DOHH2 (cell line): ENCODE measurements around the gene UBIAD1.

Experiments
- H3F3A ChIP-seq: fragments of 200-600 bp; sonication (generic), shearing (Covaris generic); 2 replicates; pipeline ENCODE4 v1.6.0; 2016; ENCODE audit warnings: antibody characterized with exemption, mild to moderate bottlenecking; ENCODE audit not compliant: control insufficient read depth, insufficient read depth
- H3K27ac ChIP-seq: fragments of 200-600 bp; sonication (generic); 2 replicates; pipeline ENCODE4 v1.5.1; 2014; ENCODE audit warnings: low read depth, mild to moderate bottlenecking, low read length, moderate library complexity
- H3K27me3 ChIP-seq: fragments of 200-600 bp; sonication (generic); 2 replicates; pipeline ENCODE4 v1.6.1; 2014; ENCODE audit warnings: mild to moderate bottlenecking, low read length, mixed read lengths; ENCODE audit not compliant: control insufficient read depth
- H3K36me3 ChIP-seq: fragments of 200-600 bp; sonication (generic); 2 replicates; pipeline ENCODE4 v1.6.1; 2014; ENCODE audit warnings: mild to moderate bottlenecking, low read length, moderate library complexity, mixed read lengths; ENCODE audit not compliant: control insufficient read depth
- H3K4me1 ChIP-seq: fragments of 200-600 bp; sonication (generic); 2 replicates; pipeline ENCODE4 v1.6.1; 2014; ENCODE audit warnings: mild to moderate bottlenecking, low read length, mixed read lengths; ENCODE audit not compliant: control insufficient read depth
- H3K4me2 ChIP-seq: fragments of 200-600 bp; sonication (generic); 2 replicates; pipeline ENCODE4 v1.6.0; 2014; ENCODE audit warnings: mild to moderate bottlenecking, low read length, moderate library complexity
- H3K4me3 ChIP-seq: fragments of 200-600 bp; sonication (generic); 2 replicates; pipeline ENCODE4 v1.5.1; 2014; ENCODE audit warnings: mild to moderate bottlenecking, low read length, mixed read lengths
- H3K79me2 ChIP-seq: fragments of 200-600 bp; sonication (generic); 2 replicates; pipeline ENCODE4 v1.6.1; 2014; ENCODE audit warnings: mild to moderate bottlenecking, low read length, mixed read lengths; ENCODE audit not compliant: control insufficient read depth
- H3K9me2 ChIP-seq: fragments of 200-600 bp; sonication (generic); replicated peaks from 2 replicates; pipeline ENCODE4 v1.6.1; 2014; ENCODE audit warnings: mild to moderate bottlenecking, low read length, mixed read lengths; ENCODE audit not compliant: control insufficient read depth
- H3K9me3 ChIP-seq: fragments of 200-600 bp; sonication (generic); 2 replicates; pipeline ENCODE4 v1.6.1; 2014; ENCODE audit warnings: antibody characterized with exemption, low read length, mixed read lengths; ENCODE audit not compliant: control insufficient read depth, insufficient read depth
- H4K20me1 ChIP-seq: fragments of 200-600 bp; sonication (generic); 2 replicates; pipeline ENCODE4 v1.6.0; 2014; ENCODE audit warnings: low read depth, mild to moderate bottlenecking, antibody characterized with exemption, low read length, moderate library complexity; ENCODE audit not compliant: control insufficient read depth, insufficient read depth
- CTCF ChIP-seq: fragments of 200-600 bp; sonication (generic); IDR thresholded peaks from one replicate; pipeline ENCODE4 v1.5.1; 2014; ENCODE audit warnings: antibody characterized with exemption, mild to moderate bottlenecking, low read depth, low read length; ENCODE audit not compliant: poor library complexity, severe bottlenecking
- EZH2phosphoT487 ChIP-seq: fragments of 200-600 bp; sonication (generic); IDR thresholded peaks from 2 replicates; pipeline ENCODE4 v1.6.1; 2017; ENCODE audit warnings: borderline replicate concordance, mild to moderate bottlenecking, antibody characterized with exemption, low read length, moderate library complexity, mixed read lengths

UBIAD1 gene

GRCh38 chr1:11314959-11315358, 42.0 kb downstream of the UBIAD1 start:
- TF ChIP-seq CTCF (no peak), EZH2phosphoT487 (no peak)
- H3K27ac ChIP-seq = no peak overlapping the region
- no peaks in the 10 kb centered on the region for H3K4me1 ChIP-seq
- H3K4me2 ChIP-seq = no peak overlapping the region
- no peaks in the 10 kb centered on the region for H3F3A ChIP-seq
- no peaks in the 10 kb centered on the region for H3K27me3 ChIP-seq
- no peak overlapping the region for H3K4me3 ChIP-seq
- H3K79me2 ChIP-seq = no peaks in the 10 kb centered on the region
- no peaks in the 10 kb centered on the region for H3K9me2 ChIP-seq
- no peaks in the 10 kb centered on the region for H3K9me3 ChIP-seq
- no peaks in the 10 kb centered on the region for H4K20me1 ChIP-seq
- no peaks in the 10 kb centered on the region for H3K36me3 ChIP-seq

- Histone ChIP-seq H4K20me1 (no peaks in the 10 kb centered on the region), H3F3A (no peaks in the 10 kb centered on the region), H3K4me3 (no peak overlapping the region), H3K79me2 (no peaks in the 10 kb centered on the region), H3K27ac (no peak overlapping the region), H3K9me3 (no peaks in the 10 kb centered on the region), H3K9me2 (no peaks in the 10 kb centered on the region), H3K27me3 (no peaks in the 10 kb centered on the region), H3K4me1 (no peaks in the 10 kb centered on the region), H3K36me3 (no peaks in the 10 kb centered on the region), H3K4me2 (no peak overlapping the region)
- no peak for TF ChIP-seq EZH2phosphoT487
- no peak for TF ChIP-seq CTCF
These were observed 43.7 kb downstream of the UBIAD1 start for GRCh38 chr1:11316701-11317100.

GRCh38 chr1:11318982-11319381, 46.0 kb downstream of the UBIAD1 start:
- Histone ChIP-seq H3K79me2 (no peaks in the 10 kb centered on the region), H3K9me2 (no peaks in the 10 kb centered on the region), H3K4me1 (no peaks in the 10 kb centered on the region), H3K4me3 (no peak overlapping the region), H3K27ac (no peak overlapping the region), H3K36me3 (no peaks in the 10 kb centered on the region), H3K27me3 (no peaks in the 10 kb centered on the region), H3F3A (no peaks in the 10 kb centered on the region), H4K20me1 (no peaks in the 10 kb centered on the region), H3K4me2 (no peak overlapping the region), H3K9me3 (no peaks in the 10 kb centered on the region)
- TF ChIP-seq CTCF (no peak), EZH2phosphoT487 (no peak)
